ENCODE results near the gene ESRRG. TPM values are rescaled to one million over a fixed set of nuclear protein-coding genes. Genes with fewer than 3 reads are reported as not detected.

The ESRRG gene
- total and polyA plus RNA-seq, 2 of the 8 experiments (the other 6 are each of a cell fraction or from before 2014, with no cell fraction given): 0.59 to 1.4 TPM

DNA sequence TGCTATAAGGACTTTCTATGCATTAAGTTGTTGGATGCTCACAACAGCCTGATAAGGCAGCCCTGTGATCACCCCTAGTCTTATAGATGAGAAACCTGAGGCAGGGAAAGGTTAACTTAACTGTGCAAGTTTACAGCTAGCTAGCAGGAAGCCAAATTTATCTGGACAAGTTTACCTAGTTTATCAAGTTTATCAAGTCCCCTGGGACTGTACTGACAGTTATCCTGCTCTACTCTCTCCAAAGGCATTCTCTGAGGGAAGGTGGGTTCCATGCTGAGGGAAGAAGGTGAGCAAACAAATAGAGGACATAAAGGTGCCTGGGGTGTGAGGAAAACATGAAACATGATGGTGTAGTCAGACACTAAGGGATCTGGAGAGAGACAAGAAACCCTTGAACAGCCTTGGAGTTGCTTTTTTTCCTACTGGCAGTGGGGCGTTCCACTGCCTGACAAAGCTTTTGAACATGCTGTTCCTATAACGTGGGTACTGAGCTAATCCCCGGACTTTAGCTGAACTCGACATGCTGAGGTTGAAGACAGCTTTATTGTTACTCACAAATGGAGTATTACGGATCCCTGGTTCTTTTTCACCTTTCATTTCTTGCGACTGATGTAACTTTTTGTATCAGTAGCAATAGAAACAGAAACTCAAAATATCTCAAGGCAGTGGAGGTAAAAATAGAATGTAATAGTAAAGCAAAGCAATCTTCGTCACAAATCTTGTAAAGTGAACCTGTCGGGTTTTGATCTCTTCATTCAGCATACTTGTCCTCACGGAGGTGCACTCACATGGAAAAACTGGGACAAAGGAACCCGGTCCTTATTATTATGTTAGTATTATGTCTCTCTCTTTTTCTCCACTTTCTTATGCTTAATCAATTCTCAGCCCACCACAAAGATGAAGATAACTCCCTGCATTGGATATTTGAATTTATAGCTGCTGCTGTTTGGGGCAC lies 42.4 kb upstream of the ESRRG start (continued):
- TF ChIP-seq SIN3A (conservative IDR thresholded peaks at IDR 0.05 in 1 of 2, IDR thresholded peaks at IDR 0.05 in 1 of 2; ENCODE audit: low read depth in 1 of 2, low read length in 2 of 2): no peak
- TF ChIP-seq RAD21 (IDR thresholded peaks at IDR 0.05 in 1 of 2, conservative IDR thresholded peaks at IDR 0.05 in 1 of 2; ENCODE audit: low read depth in 2 of 2, low read length in 2 of 2): no peak
- TF ChIP-seq, protein P1, sequence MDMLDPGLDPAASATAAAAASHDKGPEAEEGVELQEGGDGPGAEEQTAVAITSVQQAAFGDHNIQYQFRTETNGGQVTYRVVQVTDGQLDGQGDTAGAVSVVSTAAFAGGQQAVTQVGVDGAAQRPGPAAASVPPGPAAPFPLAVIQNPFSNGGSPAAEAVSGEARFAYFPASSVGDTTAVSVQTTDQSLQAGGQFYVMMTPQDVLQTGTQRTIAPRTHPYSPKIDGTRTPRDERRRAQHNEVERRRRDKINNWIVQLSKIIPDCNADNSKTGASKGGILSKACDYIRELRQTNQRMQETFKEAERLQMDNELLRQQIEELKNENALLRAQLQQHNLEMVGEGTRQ (IDR thresholded peaks at IDR 0.05; ENCODE audit: low read length): no peak
- TF ChIP-seq, protein P2, sequence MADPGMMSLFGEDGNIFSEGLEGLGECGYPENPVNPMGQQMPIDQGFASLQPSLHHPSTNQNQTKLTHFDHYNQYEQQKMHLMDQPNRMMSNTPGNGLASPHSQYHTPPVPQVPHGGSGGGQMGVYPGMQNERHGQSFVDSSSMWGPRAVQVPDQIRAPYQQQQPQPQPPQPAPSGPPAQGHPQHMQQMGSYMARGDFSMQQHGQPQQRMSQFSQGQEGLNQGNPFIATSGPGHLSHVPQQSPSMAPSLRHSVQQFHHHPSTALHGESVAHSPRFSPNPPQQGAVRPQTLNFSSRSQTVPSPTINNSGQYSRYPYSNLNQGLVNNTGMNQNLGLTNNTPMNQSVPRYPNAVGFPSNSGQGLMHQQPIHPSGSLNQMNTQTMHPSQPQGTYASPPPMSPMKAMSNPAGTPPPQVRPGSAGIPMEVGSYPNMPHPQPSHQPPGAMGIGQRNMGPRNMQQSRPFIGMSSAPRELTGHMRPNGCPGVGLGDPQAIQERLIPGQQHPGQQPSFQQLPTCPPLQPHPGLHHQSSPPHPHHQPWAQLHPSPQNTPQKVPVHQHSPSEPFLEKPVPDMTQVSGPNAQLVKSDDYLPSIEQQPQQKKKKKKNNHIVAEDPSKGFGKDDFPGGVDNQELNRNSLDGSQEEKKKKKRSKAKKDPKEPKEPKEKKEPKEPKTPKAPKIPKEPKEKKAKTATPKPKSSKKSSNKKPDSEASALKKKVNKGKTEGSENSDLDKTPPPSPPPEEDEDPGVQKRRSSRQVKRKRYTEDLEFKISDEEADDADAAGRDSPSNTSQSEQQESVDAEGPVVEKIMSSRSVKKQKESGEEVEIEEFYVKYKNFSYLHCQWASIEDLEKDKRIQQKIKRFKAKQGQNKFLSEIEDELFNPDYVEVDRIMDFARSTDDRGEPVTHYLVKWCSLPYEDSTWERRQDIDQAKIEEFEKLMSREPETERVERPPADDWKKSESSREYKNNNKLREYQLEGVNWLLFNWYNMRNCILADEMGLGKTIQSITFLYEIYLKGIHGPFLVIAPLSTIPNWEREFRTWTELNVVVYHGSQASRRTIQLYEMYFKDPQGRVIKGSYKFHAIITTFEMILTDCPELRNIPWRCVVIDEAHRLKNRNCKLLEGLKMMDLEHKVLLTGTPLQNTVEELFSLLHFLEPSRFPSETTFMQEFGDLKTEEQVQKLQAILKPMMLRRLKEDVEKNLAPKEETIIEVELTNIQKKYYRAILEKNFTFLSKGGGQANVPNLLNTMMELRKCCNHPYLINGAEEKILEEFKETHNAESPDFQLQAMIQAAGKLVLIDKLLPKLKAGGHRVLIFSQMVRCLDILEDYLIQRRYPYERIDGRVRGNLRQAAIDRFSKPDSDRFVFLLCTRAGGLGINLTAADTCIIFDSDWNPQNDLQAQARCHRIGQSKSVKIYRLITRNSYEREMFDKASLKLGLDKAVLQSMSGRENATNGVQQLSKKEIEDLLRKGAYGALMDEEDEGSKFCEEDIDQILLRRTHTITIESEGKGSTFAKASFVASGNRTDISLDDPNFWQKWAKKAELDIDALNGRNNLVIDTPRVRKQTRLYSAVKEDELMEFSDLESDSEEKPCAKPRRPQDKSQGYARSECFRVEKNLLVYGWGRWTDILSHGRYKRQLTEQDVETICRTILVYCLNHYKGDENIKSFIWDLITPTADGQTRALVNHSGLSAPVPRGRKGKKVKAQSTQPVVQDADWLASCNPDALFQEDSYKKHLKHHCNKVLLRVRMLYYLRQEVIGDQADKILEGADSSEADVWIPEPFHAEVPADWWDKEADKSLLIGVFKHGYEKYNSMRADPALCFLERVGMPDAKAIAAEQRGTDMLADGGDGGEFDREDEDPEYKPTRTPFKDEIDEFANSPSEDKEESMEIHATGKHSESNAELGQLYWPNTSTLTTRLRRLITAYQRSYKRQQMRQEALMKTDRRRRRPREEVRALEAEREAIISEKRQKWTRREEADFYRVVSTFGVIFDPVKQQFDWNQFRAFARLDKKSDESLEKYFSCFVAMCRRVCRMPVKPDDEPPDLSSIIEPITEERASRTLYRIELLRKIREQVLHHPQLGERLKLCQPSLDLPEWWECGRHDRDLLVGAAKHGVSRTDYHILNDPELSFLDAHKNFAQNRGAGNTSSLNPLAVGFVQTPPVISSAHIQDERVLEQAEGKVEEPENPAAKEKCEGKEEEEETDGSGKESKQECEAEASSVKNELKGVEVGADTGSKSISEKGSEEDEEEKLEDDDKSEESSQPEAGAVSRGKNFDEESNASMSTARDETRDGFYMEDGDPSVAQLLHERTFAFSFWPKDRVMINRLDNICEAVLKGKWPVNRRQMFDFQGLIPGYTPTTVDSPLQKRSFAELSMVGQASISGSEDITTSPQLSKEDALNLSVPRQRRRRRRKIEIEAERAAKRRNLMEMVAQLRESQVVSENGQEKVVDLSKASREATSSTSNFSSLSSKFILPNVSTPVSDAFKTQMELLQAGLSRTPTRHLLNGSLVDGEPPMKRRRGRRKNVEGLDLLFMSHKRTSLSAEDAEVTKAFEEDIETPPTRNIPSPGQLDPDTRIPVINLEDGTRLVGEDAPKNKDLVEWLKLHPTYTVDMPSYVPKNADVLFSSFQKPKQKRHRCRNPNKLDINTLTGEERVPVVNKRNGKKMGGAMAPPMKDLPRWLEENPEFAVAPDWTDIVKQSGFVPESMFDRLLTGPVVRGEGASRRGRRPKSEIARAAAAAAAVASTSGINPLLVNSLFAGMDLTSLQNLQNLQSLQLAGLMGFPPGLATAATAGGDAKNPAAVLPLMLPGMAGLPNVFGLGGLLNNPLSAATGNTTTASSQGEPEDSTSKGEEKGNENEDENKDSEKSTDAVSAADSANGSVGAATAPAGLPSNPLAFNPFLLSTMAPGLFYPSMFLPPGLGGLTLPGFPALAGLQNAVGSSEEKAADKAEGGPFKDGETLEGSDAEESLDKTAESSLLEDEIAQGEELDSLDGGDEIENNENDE (IDR thresholded peaks at IDR 0.05; ENCODE audit: insufficient replicate concordance, low read length): no peak
- TF ChIP-seq, protein P3, sequence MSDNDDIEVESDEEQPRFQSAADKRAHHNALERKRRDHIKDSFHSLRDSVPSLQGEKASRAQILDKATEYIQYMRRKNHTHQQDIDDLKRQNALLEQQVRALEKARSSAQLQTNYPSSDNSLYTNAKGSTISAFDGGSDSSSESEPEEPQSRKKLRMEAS (IDR thresholded peaks at IDR 0.05): no peak
- no peak for TF ChIP-seq SP1 (IDR thresholded peaks at IDR 0.05; ENCODE audit: low read depth, low read length)

All from H1 (cell line).